WERI-Rb-1 (cell line): ENCODE measurements around the gene DUXA.

ENCODE experiments used
- DNase-seq: peaks from one replicate; pipeline ENCODE4 v3.0.0-alpha.2; 2020
- H3K27ac ChIP-seq: fragments of 250-450 bp; sonication (Bioruptor Pico); 2 replicates; pipeline ENCODE4 v1.5.1; 2020; ENCODE audit warnings: mild to moderate bottlenecking, moderate library complexity
- H3K27me3 ChIP-seq: fragments of 250-450 bp; sonication (Bioruptor Pico); 2 replicates; pipeline ENCODE4 v1.5.1; 2021; ENCODE audit warnings: mild to moderate bottlenecking, low read depth, moderate library complexity; ENCODE audit not compliant: insufficient read depth, severe bottlenecking
- H3K36me3 ChIP-seq: fragments of 250-450 bp; sonication (Bioruptor Pico); 2 replicates; pipeline ENCODE4 v1.5.1; 2020; ENCODE audit warnings: mild to moderate bottlenecking, moderate library complexity
- H3K4me3 ChIP-seq: 2 replicates; pipeline ENCODE4 v1.5.1; 2011; ENCODE audit warnings: low read depth, mild to moderate bottlenecking, control low read depth, low read length
- H3K9me3 ChIP-seq: fragments of 250-450 bp; sonication (Bioruptor Pico); 2 replicates; pipeline ENCODE4 v1.5.1; 2021; ENCODE audit warnings: mild to moderate bottlenecking, moderate library complexity; ENCODE audit not compliant: severe bottlenecking
- TF ChIP-seq, protein P1 (sequence below): IDR thresholded peaks from 2 replicates; pipeline ENCODE4 v1.5.1; 2011; ENCODE audit warnings: low read depth, mild to moderate bottlenecking, control low read depth, inconsistent platforms, low read length

Gene DUXA

GRCh38 chr19:57192077-57192420 lies 24.8 kb upstream of the DUXA start:
- H3K27ac ChIP-seq: peak overlapping the region; percentile 83
- peaks cover 47% of the 10 kb centered on the region for H3K36me3 ChIP-seq
- H3K4me3 ChIP-seq: peak overlapping the region; percentile 89

DNA sequence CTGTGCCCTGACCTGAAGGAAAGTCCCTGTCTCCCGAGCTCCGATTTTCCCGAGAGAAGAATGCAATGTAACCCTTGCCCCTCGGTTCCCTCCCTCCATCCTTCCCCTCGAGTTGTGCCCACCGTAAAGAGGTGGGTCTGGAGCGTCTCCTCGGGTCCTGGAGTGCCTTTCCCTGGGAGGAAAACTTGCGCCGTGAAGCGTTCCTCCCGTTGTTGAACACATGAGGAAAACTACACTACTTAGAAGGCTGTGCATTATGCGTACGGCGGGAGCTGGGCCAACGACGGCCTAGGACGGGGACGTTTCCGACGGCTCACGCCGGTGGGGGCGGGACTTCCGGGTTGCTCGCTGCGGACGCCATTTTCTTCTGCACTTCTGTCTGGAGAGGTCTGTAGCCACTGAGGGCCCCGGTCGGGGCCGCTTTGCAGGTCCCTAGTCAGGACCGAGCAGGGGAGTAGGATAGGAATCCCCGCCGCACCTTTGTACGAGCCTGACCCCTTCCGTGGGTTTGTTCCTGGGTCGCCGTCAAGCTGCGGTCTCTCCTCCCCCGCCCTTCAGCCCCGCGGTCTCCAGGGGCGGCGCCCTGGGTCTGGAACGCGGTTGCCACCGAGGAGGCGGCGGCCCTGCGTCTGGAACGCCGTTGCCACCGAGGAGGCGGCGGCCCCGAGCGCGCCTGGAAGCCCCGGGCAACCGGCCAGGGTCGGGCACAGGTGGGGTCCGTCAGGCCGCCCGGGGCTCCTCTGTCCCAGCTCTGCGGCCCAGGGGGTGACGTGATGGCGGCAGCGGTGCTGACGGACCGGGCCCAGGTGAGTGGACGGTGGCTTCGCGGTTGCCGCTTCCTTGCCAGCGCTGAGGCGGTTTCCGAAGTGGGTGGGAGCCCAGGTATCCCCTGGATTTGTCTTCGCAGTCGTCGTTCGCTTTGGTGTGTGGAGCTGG lies 24.1 kb upstream of the DUXA start, which contains the start of gene ZNF264:
ZNF264 (plus strand) TSS at position 360 of the 936 bp plus-strand sequence; CDS start at position 774, 414 bp downstream.
- H3K9me3 ChIP-seq: peaks cover 32% of the 10 kb centered on the region
- peak within 1 kb of the TSS; percentile 83 for H3K27ac ChIP-seq
- peak; percentile 90 for DNase-seq
- TF ChIP-seq, protein P1, sequence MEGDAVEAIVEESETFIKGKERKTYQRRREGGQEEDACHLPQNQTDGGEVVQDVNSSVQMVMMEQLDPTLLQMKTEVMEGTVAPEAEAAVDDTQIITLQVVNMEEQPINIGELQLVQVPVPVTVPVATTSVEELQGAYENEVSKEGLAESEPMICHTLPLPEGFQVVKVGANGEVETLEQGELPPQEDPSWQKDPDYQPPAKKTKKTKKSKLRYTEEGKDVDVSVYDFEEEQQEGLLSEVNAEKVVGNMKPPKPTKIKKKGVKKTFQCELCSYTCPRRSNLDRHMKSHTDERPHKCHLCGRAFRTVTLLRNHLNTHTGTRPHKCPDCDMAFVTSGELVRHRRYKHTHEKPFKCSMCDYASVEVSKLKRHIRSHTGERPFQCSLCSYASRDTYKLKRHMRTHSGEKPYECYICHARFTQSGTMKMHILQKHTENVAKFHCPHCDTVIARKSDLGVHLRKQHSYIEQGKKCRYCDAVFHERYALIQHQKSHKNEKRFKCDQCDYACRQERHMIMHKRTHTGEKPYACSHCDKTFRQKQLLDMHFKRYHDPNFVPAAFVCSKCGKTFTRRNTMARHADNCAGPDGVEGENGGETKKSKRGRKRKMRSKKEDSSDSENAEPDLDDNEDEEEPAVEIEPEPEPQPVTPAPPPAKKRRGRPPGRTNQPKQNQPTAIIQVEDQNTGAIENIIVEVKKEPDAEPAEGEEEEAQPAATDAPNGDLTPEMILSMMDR: no peak
- peak within 1 kb of the TSS; percentile 89 for H3K4me3 ChIP-seq
- peaks cover 41% of the 10 kb centered on the region for H3K36me3 ChIP-seq
- peaks cover 4% of the 10 kb centered on the region for H3K27me3 ChIP-seq

More at GRCh38 chr19:57192077-57192420, 24.8 kb upstream of the DUXA start:
- peaks cover 26% of the 10 kb centered on the region for H3K9me3 ChIP-seq
- H3K27me3 ChIP-seq: peaks cover 4% of the 10 kb centered on the region
- no peak for DNase-seq
- TF ChIP-seq, protein P1: no peak

DNA sequence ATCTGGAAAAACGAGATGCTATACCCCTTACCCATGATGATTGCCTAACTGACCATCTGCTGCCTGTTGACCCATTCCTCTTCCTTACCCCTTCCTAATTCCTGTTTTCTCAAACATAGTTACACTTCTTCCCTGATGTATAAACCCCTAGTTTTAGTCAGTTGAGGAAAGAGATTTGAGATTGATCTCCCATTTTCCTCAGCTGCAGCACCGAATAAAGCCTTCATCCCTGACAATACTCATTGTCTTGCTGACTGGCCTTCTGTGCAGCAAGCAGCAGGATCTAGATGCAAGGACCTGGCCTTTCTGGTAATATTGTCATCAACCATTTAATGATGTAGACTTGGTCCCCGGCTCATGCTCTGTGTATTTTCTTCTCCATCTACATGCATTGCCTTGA lies 23.0 kb upstream of the DUXA start:
- Histone ChIP-seq H3K9me3 (peaks cover 38% of the 10 kb centered on the region), H3K27ac (no peak overlapping the region), H3K4me3 (no peak overlapping the region), H3K27me3 (peaks cover 4% of the 10 kb centered on the region), H3K36me3 (peaks cover 30% of the 10 kb centered on the region)
- no peak for DNase-seq
- TF ChIP-seq, protein P1: no peak

GRCh38 chr19:57171551-57172081 lies 4.3 kb upstream of the DUXA start:
- TF ChIP-seq, protein P1: no peak
- Histone ChIP-seq H3K36me3 (no peaks in the 10 kb centered on the region), H3K9me3 (peaks cover 7% of the 10 kb centered on the region), H3K27me3 (no peaks in the 10 kb centered on the region), H3K27ac (no peak overlapping the region), H3K4me3 (peak overlapping the region; percentile 52)
- DNase-seq: peak; percentile 36

DNA sequence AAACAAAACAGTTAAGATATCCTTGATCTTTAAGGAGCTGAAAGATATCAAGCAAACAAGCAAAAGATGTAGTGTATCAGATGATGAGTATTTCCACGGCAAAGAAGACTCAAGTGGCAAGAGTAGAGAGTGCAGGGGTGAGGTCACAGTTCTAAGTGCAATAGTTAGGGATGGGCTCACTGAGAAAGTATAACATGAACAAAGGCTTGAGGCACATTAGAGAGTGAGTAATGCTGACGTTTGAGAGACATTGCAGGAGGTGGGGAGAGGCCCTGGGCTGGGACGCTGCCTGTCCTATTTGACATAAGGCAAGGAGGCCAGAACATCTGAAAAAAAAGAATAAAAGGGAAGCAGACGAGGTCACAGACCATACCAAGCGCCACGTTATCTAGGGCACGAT lies 1.4 kb downstream of the DUXA start:
- Histone ChIP-seq H3K27ac (no peak overlapping the region), H3K27me3 (no peaks in the 10 kb centered on the region), H3K4me3 (no peak overlapping the region), H3K9me3 (peaks cover 3% of the 10 kb centered on the region), H3K36me3 (no peaks in the 10 kb centered on the region)
- TF ChIP-seq, protein P1: no peak
- DNase-seq: no peak
